GM06990 (cell line): ENCODE measurements around the gene GRHL1.

ENCODE experiments used
- DNase-seq: peaks from one replicate; pipeline ENCODE4 v3.0.0-alpha.2; 2011; ENCODE audit not compliant: insufficient read length; ENCODE audit errors: extremely low read depth
- H3K27me3 ChIP-seq: replicated peaks from 2 replicates; pipeline ENCODE4 v1.6.0; 2011; ENCODE audit warnings: low read length; ENCODE audit not compliant: control insufficient read depth, insufficient read depth
- H3K36me3 ChIP-seq: 2 replicates; pipeline ENCODE4 v1.5.1; 2011; ENCODE audit warnings: low read length; ENCODE audit not compliant: control insufficient read depth, insufficient read depth
- H3K4me3 ChIP-seq: replicated peaks from 2 replicates; pipeline ENCODE4 v1.5.1; 2011; ENCODE audit warnings: low read depth, mild to moderate bottlenecking, control low read depth, low read length
- CTCF ChIP-seq: IDR thresholded peaks from 2 replicates; pipeline ENCODE4 v1.5.1; 2011; ENCODE audit warnings: low read length, control low read depth, mild to moderate bottlenecking, inconsistent platforms; ENCODE audit not compliant: insufficient read depth, poor library complexity, severe bottlenecking

Gene GRHL1

GRCh38 chr2:10038123-10038522, 86.6 kb downstream of the GRHL1 start:
- H3K36me3 ChIP-seq = no peaks in the 10 kb centered on the region
- H3K27me3 ChIP-seq = no peaks in the 10 kb centered on the region; the same call in none of the 2 replicates
- no peak for TF ChIP-seq CTCF
- no peak overlapping the region for H3K4me3 ChIP-seq
- no peak for DNase-seq

GRCh38 chr2:10038716-10039115, 87.2 kb downstream of the GRHL1 start:
- Histone ChIP-seq H3K27me3 (no peaks in the 10 kb centered on the region; the same call in none of the 2 replicates), H3K4me3 (no peak overlapping the region), H3K36me3 (no peaks in the 10 kb centered on the region)
- TF ChIP-seq CTCF = no peak
- DNase-seq = no peak

GRCh38 chr2:10039658-10040410, 88.3 kb downstream of the GRHL1 start:
- H3K36me3 ChIP-seq = no peaks in the 10 kb centered on the region
- no peak overlapping the region for H3K4me3 ChIP-seq
- no peaks in the 10 kb centered on the region; the same call in none of the 2 replicates for H3K27me3 ChIP-seq
- no peak for TF ChIP-seq CTCF
- no peak for DNase-seq

- Histone ChIP-seq H3K36me3 (no peaks in the 10 kb centered on the region), H3K4me3 (no peak overlapping the region), H3K27me3 (no peaks in the 10 kb centered on the region; the same call in none of the 2 replicates)
- no peak for DNase-seq
- TF ChIP-seq CTCF = no peak
Observed at GRCh38 chr2:10041711-10042110, 90.2 kb downstream of the GRHL1 start.

- Histone ChIP-seq H3K4me3 (no peak overlapping the region), H3K27me3 (no peaks in the 10 kb centered on the region; the same call in none of the 2 replicates), H3K36me3 (no peaks in the 10 kb centered on the region)
- no peak for TF ChIP-seq CTCF
- DNase-seq = no peak
Observed at GRCh38 chr2:10042301-10043161, 91.0 kb downstream of the GRHL1 start.
